ENCODE data around the gene CELSR2. TPM values are rescaled to one million over a fixed set of nuclear protein-coding genes. Genes with fewer than 3 reads are reported as not detected.
"Not testable (repeated sequence)": the region's sequence is repeated elsewhere in the genome, so short reads cannot be mapped to it uniquely, and the experiment has no call there.

CELSR2 gene
- polyA plus RNA-seq, 2 donors, result 17.4 to 19.4 TPM

DNA sequence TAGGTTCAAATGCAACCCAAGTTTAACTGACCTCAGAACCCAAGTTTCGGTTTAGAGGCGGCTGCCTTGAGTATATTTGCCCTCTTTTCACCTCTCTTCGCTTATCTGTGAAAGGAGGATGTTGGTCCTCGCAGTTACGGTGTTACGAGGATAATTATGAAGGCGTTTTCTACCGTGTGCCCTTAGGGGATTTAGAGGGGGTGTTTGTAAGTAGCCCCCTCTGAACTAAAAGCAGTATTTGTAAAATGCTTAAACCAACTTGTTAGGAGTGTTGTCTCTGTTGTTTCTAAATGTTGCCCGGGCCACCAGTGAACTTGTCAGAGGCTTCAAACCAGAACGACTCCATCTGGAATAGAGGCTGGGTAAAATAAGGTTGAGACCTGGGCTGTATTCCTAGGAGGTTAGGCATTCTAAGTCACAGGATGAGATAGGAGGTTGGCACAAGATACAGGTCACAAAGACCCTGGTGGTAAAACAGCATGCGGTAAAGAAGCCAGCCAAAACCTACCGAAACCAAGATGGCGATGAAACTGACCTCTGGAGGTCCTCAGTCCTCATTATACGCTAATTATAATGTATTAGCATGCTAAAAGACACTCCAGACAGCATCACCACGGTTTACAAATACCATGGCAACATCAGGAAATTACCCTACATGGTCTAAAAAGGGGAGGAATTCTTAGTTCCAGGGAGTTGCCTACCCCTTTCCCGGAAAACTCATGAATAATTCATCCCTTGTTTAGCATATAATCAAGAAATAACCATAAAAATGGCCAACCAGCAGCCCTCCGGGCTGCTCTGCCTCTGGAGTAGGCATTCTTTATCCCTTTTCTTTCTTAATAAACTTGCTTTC lies 34.6 kb downstream of the CELSR2 start:
- Histone ChIP-seq H3K27me3 (ENCODE audit: control insufficient read depth in 1 of 2, insufficient read depth in 2 of 2, low read length in 2 of 2) (no peaks in the 10 kb centered on the region), H3K4me1 (ENCODE audit: control insufficient read depth in 2 of 2, insufficient read depth in 2 of 2, low read length in 1 of 2) (peaks cover 3 to 9% of the 10 kb centered on the region in 2 donors), H3K9me3 (ENCODE audit: control insufficient read depth in 2 of 2, insufficient read depth in 1 of 2, low read depth in 1 of 2, low read length in 1 of 2) (no peaks in the 10 kb centered on the region), H3K27ac (ENCODE audit: low read depth in 2 of 2, low read length in 1 of 2) (peak overlapping the region; percentile 86 to 98), H3K4me3 (ENCODE audit: low read depth in 1 of 2, low read length in 2 of 2) (peak overlapping the region; percentile 59 to 62), H3K36me3 (ENCODE audit: control insufficient read depth in 2 of 2, insufficient read depth in 2 of 2, low read length in 1 of 2) (peaks cover 0 to 2% of the 10 kb centered on the region in 2 donors)
- 42 to 46% methylated on average over 17 of the region's 17 CpGs for WGBS, 2 donors

- not testable (repeated sequence) for H3K4me1 ChIP-seq (ENCODE audit: control insufficient read depth in 2 of 2, insufficient read depth in 2 of 2, low read length in 1 of 2); H3K27ac ChIP-seq (ENCODE audit: low read depth in 2 of 2, low read length in 1 of 2); H3K9me3 ChIP-seq (ENCODE audit: control insufficient read depth in 2 of 2, insufficient read depth in 1 of 2, low read depth in 1 of 2, low read length in 1 of 2); H3K4me3 ChIP-seq (ENCODE audit: low read depth in 1 of 2, low read length in 2 of 2); H3K36me3 ChIP-seq (ENCODE audit: control insufficient read depth in 2 of 2, insufficient read depth in 2 of 2, low read length in 1 of 2); H3K27me3 ChIP-seq (ENCODE audit: control insufficient read depth in 1 of 2, insufficient read depth in 2 of 2, low read length in 2 of 2)
- 83 to 90% methylated on average over 5 of the region's 5 CpGs for WGBS, 2 donors
These were observed 37.4 kb downstream of the CELSR2 start for GRCh38 chr1:109286762-109287161.

GRCh38 chr1:109290137-109290536 lies 40.8 kb downstream of the CELSR2 start:
- H3K27me3 ChIP-seq (ENCODE audit: control insufficient read depth in 1 of 2, insufficient read depth in 2 of 2, low read length in 2 of 2), result no peaks in the 10 kb centered on the region
- H3K4me1 ChIP-seq (ENCODE audit: control insufficient read depth in 2 of 2, insufficient read depth in 2 of 2, low read length in 1 of 2), result no peaks in the 10 kb centered on the region
- H3K27ac ChIP-seq (ENCODE audit: low read depth in 2 of 2, low read length in 1 of 2), result no peak overlapping the region
- 94 to 97% methylated on average over 1 of the region's 1 CpG for WGBS, 2 donors
- no peaks in the 10 kb centered on the region for H3K36me3 ChIP-seq (ENCODE audit: control insufficient read depth in 2 of 2, insufficient read depth in 2 of 2, low read length in 1 of 2)
- no peaks in the 10 kb centered on the region for H3K9me3 ChIP-seq (ENCODE audit: control insufficient read depth in 2 of 2, insufficient read depth in 1 of 2, low read depth in 1 of 2, low read length in 1 of 2)
- H3K4me3 ChIP-seq (ENCODE audit: low read depth in 1 of 2, low read length in 2 of 2), result no peak overlapping the region

- Histone ChIP-seq H3K27me3 (ENCODE audit: control insufficient read depth in 1 of 2, insufficient read depth in 2 of 2, low read length in 2 of 2) (no peaks in the 10 kb centered on the region), H3K36me3 (ENCODE audit: control insufficient read depth in 2 of 2, insufficient read depth in 2 of 2, low read length in 1 of 2) (no peaks in the 10 kb centered on the region), H3K9me3 (ENCODE audit: control insufficient read depth in 2 of 2, insufficient read depth in 1 of 2, low read depth in 1 of 2, low read length in 1 of 2) (no peaks in the 10 kb centered on the region), H3K4me1 (ENCODE audit: control insufficient read depth in 2 of 2, insufficient read depth in 2 of 2, low read length in 1 of 2) (no peaks in the 10 kb centered on the region), H3K4me3 (ENCODE audit: low read depth in 1 of 2, low read length in 2 of 2) (no peak overlapping the region), H3K27ac (ENCODE audit: low read depth in 2 of 2, low read length in 1 of 2) (no peak overlapping the region)
- WGBS, 2 donors, result 72 to 80% methylated on average over 6 of the region's 6 CpGs
These were observed 41.7 kb downstream of the CELSR2 start for GRCh38 chr1:109290998-109291397.

GRCh38 chr1:109292364-109292763 lies 43.0 kb downstream of the CELSR2 start:
- no peaks in the 10 kb centered on the region for H3K9me3 ChIP-seq (ENCODE audit: control insufficient read depth in 2 of 2, insufficient read depth in 1 of 2, low read depth in 1 of 2, low read length in 1 of 2)
- peaks cover 0 to 5% of the 10 kb centered on the region in 2 donors for H3K4me1 ChIP-seq (ENCODE audit: control insufficient read depth in 2 of 2, insufficient read depth in 2 of 2, low read length in 1 of 2)
- 60 to 64% methylated on average over 9 of the region's 9 CpGs for WGBS, 2 donors
- H3K36me3 ChIP-seq (ENCODE audit: control insufficient read depth in 2 of 2, insufficient read depth in 2 of 2, low read length in 1 of 2), result no peaks in the 10 kb centered on the region
- H3K4me3 ChIP-seq (ENCODE audit: low read depth in 1 of 2, low read length in 2 of 2), result no peak overlapping the region
- no peak overlapping the region for H3K27ac ChIP-seq (ENCODE audit: low read depth in 2 of 2, low read length in 1 of 2)
- no peaks in the 10 kb centered on the region for H3K27me3 ChIP-seq (ENCODE audit: control insufficient read depth in 1 of 2, insufficient read depth in 2 of 2, low read length in 2 of 2)

DNA sequence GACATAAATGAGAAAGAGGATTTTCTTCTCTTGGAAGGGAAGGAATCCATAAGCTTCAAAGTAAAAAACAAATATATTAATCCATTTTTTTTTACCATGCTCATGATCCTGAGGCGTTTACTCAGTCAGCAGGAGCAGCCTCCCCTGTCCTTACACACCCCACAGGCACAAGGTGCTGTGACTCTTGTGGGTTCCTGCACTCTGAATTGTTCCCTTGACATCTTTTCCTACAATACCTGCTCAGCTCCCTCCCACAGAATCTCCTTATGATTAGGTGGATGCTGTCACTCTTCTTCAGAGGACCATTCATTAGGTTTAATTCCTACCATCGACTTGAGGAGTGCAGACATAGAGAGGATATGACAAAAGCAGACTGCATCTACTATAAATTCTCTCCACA lies 43.7 kb downstream of the CELSR2 start:
- Histone ChIP-seq H3K4me1 (ENCODE audit: control insufficient read depth in 2 of 2, insufficient read depth in 2 of 2, low read length in 1 of 2) (peaks cover 0 to 5% of the 10 kb centered on the region in 2 donors), H3K9me3 (ENCODE audit: control insufficient read depth in 2 of 2, insufficient read depth in 1 of 2, low read depth in 1 of 2, low read length in 1 of 2) (no peaks in the 10 kb centered on the region), H3K27ac (ENCODE audit: low read depth in 2 of 2, low read length in 1 of 2) (no peak overlapping the region), H3K4me3 (ENCODE audit: low read depth in 1 of 2, low read length in 2 of 2) (no peak overlapping the region), H3K27me3 (ENCODE audit: control insufficient read depth in 1 of 2, insufficient read depth in 2 of 2, low read length in 2 of 2) (no peaks in the 10 kb centered on the region), H3K36me3 (ENCODE audit: control insufficient read depth in 2 of 2, insufficient read depth in 2 of 2, low read length in 1 of 2) (no peaks in the 10 kb centered on the region)
- WGBS, 2 donors, result 59% methylated on average over 2 of the region's 2 CpGs

- no peak overlapping the region for H3K27ac ChIP-seq (ENCODE audit: low read depth in 2 of 2, low read length in 1 of 2)
- no peaks in the 10 kb centered on the region for H3K9me3 ChIP-seq (ENCODE audit: control insufficient read depth in 2 of 2, insufficient read depth in 1 of 2, low read depth in 1 of 2, low read length in 1 of 2)
- H3K27me3 ChIP-seq (ENCODE audit: control insufficient read depth in 1 of 2, insufficient read depth in 2 of 2, low read length in 2 of 2), result no peaks in the 10 kb centered on the region
- WGBS, 2 donors, result 63 to 68% methylated on average over 4 of the region's 4 CpGs
- H3K4me3 ChIP-seq (ENCODE audit: low read depth in 1 of 2, low read length in 2 of 2), result no peak overlapping the region
- H3K36me3 ChIP-seq (ENCODE audit: control insufficient read depth in 2 of 2, insufficient read depth in 2 of 2, low read length in 1 of 2), result no peaks in the 10 kb centered on the region
- H3K4me1 ChIP-seq (ENCODE audit: control insufficient read depth in 2 of 2, insufficient read depth in 2 of 2, low read length in 1 of 2), result peaks cover 0 to 6% of the 10 kb centered on the region in 2 donors
These were observed 45.1 kb downstream of the CELSR2 start for GRCh38 chr1:109294481-109294880.

DNA sequence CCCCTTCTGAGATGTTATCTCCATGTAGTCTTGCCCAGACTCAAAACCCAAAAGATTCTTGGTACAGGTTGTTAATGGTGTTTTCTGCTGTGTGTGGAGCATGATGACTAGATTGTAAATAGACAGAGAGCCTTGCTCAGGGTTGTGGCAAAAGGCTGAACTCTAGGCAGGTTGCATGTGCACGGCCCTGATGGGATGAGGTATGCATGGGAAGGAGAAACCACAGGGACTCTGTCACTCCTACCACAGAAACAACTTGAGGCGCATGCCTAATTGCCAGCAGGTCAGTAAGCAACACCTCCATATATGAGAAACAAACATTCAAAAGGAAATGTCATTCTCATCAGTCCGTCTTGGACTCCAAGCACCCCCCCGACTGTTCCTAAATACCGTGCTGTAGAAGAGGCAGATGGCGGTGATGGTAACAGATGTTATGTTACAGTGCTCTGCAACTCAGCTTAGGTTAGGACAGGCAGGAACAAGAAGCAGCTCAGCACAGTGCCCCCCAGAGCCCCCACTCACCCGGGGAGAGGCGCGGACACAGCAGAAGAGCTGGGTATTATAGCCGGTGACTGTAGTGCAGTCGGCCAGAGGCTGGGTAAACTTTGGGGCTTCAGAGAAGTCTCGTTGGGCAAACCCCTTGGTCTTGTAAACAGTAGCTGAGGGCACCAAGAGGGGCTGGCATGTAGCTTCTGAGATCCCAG lies 46.5 kb downstream of the CELSR2 start:
- Histone ChIP-seq H3K27me3 (ENCODE audit: control insufficient read depth in 1 of 2, insufficient read depth in 2 of 2, low read length in 2 of 2) (no peaks in the 10 kb centered on the region), H3K36me3 (ENCODE audit: control insufficient read depth in 2 of 2, insufficient read depth in 2 of 2, low read length in 1 of 2) (no peaks in the 10 kb centered on the region), H3K27ac (ENCODE audit: low read depth in 2 of 2, low read length in 1 of 2) (no peak overlapping the region), H3K4me3 (ENCODE audit: low read depth in 1 of 2, low read length in 2 of 2) (no peak overlapping the region), H3K9me3 (ENCODE audit: control insufficient read depth in 2 of 2, insufficient read depth in 1 of 2, low read depth in 1 of 2, low read length in 1 of 2) (no peaks in the 10 kb centered on the region), H3K4me1 (ENCODE audit: control insufficient read depth in 2 of 2, insufficient read depth in 2 of 2, low read length in 1 of 2) (peaks cover 0 to 9% of the 10 kb centered on the region in 2 donors)
- 83 to 84% methylated on average over 12 of the region's 12 CpGs for WGBS, 2 donors

DNA sequence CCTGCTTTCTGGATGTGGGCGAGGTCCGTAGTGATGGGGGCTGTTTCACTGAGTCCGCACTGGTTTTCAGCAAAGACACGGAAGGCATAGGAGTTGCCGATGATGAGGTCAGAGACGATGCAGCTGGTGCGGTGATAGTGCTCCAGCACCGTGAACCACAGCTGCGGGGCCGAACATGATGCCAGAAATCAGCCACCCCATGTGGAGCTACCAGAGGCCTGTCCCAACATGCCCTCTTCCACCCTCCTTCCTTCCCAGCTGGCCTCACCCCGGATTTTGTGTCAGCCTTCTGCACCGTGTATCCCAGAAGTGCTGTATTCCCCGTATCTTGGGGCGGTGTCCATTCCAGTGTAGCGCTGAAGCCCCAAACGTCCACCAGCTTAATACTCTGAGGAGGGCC lies 47.4 kb downstream of the CELSR2 start:
- H3K4me1 ChIP-seq (ENCODE audit: control insufficient read depth in 2 of 2, insufficient read depth in 2 of 2, low read length in 1 of 2), result peaks cover 0 to 9% of the 10 kb centered on the region in 2 donors
- H3K9me3 ChIP-seq (ENCODE audit: control insufficient read depth in 2 of 2, insufficient read depth in 1 of 2, low read depth in 1 of 2, low read length in 1 of 2), result no peaks in the 10 kb centered on the region
- 75 to 80% methylated on average over 16 of the region's 16 CpGs for WGBS, 2 donors
- H3K36me3 ChIP-seq (ENCODE audit: control insufficient read depth in 2 of 2, insufficient read depth in 2 of 2, low read length in 1 of 2), result no peaks in the 10 kb centered on the region
- H3K4me3 ChIP-seq (ENCODE audit: low read depth in 1 of 2, low read length in 2 of 2), result no peak overlapping the region
- no peak overlapping the region for H3K27ac ChIP-seq (ENCODE audit: low read depth in 2 of 2, low read length in 1 of 2)
- no peaks in the 10 kb centered on the region for H3K27me3 ChIP-seq (ENCODE audit: control insufficient read depth in 1 of 2, insufficient read depth in 2 of 2, low read length in 2 of 2)
